ENCODE data around the gene GNA12. TPM values are rescaled to one million over a fixed set of nuclear protein-coding genes. Genes with fewer than 3 reads are reported as not detected.
"Not testable (repeated sequence)": the region's sequence is repeated elsewhere in the genome, so short reads cannot be mapped to it uniquely, and the experiment has no call there.

Gene GNA12
- total RNA-seq, 2 experiments from 2014 or later: 19.1 to 21.4 TPM

DNA sequence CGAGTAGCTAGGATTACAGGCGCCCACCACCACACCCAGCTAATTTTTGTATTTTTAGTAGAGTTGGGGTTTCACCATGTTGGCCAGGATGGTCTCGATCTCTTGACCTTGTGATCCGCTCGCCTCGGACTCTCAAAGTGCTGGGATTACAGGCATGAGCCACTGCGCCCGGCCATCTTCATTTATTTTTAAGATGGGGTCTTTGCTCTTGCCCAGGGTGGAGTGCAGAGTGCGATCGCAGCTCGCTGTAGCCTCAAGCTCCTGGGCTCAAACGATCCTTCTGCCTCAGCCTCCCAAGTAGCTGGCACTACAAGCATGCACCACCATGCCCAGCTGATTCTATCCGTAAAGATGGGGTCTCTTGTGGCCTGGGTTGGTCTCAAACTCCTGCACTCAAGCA, 116.9 kb downstream of the GNA12 start:
- POLR2A ChIA-PET: not testable (repeated sequence)
- CTCF ChIA-PET: interaction anchor here (1.6 kb wide), 1 partner anchor 18 kb away, joined by 5 read pairs; no protein-coding TSS in a partner anchor

DNA sequence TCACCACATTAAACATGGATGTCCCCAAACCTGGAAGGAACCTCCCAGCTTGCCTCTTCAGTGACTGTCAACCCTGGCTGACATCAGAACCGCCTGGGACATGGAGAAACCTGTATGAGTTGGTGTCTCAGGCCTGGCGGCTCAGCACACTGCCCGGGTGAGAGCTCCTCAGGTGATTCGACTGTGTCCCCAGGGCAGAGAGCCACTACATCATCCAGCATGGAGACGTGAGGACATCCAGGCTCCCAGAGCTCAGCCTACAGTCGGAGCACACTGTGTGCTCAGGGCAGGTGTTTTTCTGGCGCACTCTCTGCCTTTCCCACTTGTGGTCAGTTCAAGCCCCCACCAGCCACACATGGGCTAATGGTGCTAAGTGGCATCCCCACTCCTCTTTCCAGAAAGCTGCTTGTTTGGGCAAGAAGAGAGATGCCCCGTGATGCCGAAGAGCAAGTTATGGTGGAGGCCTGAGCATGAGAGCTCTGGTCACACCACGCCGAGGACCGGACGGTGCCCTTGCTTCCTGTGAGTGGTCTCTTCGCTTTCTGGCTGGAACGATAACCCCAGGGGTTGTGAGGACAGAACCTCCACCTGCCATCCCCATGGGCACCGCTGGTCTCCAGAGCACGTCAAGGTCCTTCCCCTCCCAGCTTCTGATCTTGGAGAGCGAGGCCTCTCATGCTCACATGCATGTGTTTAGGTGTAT, 117.6 kb downstream of the GNA12 start:
- ChIA-PET POLR2A (no interaction called here), CTCF (no interaction called here)

DNA sequence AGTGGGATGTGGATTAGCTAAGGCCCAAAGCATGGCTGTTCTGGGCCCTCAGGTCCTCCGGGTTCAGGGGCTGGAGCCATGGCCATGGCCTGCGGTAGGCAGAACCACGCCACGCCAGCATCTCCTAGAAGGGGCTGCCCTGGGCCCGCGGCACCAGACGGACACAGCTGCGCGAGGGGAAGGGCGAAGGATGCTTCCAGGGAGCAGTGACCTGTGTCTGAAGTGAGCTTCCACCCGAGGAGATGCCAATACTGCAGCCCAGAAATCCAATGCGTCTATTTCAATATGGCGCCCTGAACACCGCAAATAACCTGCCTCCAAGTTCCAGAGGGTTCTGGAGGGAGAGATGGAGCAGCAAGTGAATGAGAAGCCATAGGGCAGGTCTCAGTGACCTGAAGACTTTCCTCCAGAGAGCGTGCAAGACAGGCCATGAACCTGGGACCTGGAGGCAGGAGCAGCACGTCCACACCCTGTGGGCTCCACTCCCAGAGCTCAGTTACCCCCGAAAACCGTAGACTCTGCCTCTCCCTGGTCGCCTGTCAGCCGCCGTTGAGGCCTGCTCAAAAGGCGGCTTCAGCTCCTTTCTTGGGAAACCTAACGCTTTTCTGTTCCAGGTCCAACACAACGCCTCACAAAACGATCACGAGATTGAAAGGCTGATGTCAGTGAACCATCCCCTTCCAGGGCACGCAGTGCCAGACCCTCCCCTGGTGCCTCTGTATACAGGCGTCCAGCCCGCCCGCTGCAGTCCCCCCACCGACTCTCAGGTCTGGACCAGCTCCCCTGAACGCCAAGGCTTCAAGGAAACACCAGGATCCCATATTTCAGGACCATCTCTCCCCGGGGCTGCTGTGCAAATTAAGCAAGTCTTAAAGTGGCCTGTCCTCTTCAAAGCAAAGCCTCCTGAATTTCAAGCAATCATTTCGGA, 118.7 kb downstream of the GNA12 start:
- ChIA-PET CTCF (no interaction called here), POLR2A (no interaction called here)

DNA sequence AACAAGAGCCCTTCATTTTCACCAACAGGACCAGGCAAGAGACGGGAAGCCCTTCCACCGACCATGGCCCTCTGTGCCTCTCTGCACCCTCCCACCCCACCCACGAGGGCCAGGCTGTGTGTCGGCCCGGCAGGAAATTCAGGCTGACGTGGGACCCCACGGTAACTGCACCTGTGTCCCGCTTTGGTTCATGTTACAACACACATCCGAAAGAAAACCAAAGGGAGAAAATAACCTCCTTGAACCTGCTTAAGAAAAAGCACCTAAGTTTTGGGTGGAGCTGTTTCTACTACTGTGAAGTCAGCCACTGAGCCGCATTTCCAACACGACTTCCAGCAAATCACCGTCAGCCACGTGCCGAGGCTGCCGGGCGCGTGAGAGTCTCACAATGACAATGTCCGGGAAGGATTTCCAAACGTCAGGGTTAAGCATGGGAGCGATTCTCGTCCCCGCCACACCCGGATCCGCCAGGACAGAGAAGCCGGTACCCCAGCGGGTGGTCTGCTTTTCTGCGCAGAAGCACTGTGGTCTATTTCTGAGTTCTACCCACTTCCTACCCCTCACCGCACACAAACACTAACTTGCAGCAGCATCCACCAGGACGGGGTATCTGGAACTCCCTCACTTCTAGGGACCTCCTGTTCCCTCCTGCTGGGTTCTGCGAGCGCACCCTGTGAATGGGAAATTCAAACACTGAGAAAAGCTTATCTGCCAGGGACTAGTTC, 119.5 kb downstream of the GNA12 start:
- ChIA-PET POLR2A (no interaction called here), CTCF (interaction anchor here (2.0 kb wide), 1 partner anchor 15 kb away, joined by 8 read pairs; no protein-coding TSS in a partner anchor)

DNA sequence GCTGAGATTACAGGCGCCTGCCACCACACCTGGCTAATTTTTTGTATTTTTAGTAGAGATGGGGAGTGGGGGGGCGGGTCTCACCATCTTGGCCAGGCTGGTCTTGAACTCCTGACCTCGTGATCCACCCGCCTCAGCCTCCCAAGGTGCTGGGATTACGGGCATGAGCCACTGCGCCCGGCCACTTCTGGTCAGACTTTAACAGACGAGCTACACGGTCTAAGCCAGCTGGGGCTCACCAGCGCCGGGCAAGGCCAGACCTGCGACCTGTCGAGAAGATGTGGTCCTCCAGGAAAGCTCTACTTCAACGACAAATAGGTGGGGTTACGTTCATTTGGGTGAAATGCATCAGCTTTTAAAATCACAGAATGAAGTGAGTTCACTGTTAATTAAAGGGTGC, 120.1 kb downstream of the GNA12 start:
- POLR2A ChIA-PET: interaction anchor here (0.5 kb wide), 1 partner anchor 13 kb away, joined by 3 read pairs; no protein-coding TSS in a partner anchor
- CTCF ChIA-PET: interaction anchor here (2.0 kb wide), 1 partner anchor 14 kb away, joined by 8 read pairs; no protein-coding TSS in a partner anchor

DNA sequence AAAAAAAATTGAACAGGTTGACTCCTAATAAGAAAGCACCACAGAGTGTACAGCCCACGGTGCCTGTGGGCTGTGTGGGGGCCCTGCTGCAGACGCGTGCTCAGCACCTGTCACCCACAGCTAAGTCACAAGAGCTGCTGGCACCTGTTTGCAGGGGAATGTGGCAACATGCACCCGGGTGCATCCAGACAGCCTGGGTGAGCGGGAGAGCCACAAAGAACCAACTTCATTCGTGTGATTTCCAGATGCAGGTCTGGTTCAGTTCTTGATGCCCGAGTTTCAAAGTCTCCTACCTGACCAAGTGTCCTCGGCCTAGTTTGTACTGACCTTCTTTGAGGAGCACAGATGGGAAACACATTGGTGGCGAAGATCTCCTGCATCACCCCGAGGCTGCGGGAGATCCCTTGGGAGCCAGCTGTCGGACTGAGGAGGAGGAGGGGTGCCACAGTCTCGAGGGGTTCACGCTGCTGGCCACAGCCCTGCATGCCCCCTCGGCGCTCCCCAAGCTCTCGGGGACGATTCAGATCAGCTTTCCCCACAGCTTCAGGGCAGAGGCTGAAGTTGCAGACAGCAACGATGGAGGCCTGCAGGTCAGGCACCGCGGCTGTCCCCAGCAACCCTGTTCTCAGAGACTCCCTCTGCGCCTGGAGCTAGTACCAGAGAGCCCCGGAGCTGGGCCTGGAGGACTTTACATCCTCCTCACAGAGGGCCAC, 120.8 kb downstream of the GNA12 start:
- CTCF ChIA-PET: interaction anchor here (2.0 kb wide), 1 partner anchor 13 kb away, joined by 8 read pairs; no protein-coding TSS in a partner anchor
- POLR2A ChIA-PET: interaction anchor here (0.5 kb wide), 1 partner anchor 14 kb away, joined by 3 read pairs; no protein-coding TSS in a partner anchor

DNA sequence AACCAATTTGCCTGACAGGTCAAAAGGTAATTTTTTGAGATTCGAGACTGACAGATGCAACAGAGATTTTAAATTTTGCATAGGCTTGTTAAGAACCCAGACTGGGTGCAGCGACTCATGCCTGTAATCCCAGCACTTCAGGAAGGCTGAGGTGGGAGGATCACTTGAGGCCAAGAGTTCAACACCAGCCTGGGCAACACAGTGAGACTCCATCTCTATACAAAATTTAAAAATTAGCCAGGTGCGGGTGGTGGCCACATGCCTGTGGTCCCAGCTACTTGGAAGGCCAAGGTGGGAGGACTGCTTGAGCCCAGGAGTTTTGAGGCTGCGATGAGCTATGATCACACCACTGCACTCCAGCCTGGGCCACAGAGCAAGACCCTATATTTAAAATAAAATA, 121.5 kb downstream of the GNA12 start:
- POLR2A ChIA-PET: no interaction called here
- CTCF ChIA-PET: interaction anchor here (2.0 to 5.7 kb wide), 2 partner anchors 13 kb away, joined by 8 to 51 read pairs; no protein-coding TSS in a partner anchor

DNA sequence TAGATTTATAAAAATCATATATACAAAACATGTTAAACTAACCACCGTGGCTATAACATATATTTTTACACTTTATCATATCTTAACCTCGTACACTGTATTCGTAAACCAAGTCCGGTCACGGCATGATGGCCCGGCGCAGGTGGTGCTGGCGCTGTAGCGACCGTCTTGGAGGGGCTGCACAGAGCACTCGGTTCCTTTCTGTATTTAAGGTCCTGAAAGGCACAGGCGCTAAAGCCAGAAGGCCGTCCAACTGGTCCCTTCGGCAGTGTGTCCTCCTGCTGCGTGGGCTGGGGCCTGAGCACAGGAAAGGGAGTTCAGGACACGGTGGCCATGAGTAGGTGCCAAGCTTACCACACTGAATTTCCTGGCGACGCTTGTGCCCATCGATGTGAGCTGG, 122.3 kb downstream of the GNA12 start:
- POLR2A ChIA-PET: no interaction called here
- CTCF ChIA-PET: interaction anchor here (1.3 to 5.7 kb wide), 2 partner anchors 13 to 19 kb away, joined by 3 to 51 read pairs; no protein-coding TSS in a partner anchor

DNA sequence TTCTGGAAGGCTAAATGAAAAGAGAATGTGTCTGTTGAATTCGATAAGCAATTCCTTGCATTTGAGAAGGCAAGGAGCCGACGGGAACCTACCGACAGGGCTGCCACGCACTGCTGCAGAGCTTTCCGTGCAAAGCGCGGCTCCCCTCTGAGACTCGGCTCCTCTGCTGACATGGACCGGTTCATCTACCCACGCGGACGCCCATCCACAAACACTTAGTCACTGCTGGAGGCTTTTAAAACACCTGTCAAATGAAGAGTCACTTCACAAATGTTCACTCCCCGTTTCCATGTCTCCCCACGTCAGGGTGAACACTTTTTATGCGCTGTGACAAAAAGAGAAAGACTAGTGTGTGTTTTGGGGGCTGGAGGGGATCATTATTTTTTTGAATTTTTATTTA, 124.1 kb downstream of the GNA12 start:
- POLR2A ChIA-PET: interaction anchor here (0.6 to 2.0 kb wide), 2 partner anchors 10 to 137 kb away, joined by 5 to 8 read pairs; no protein-coding TSS in a partner anchor

DNA sequence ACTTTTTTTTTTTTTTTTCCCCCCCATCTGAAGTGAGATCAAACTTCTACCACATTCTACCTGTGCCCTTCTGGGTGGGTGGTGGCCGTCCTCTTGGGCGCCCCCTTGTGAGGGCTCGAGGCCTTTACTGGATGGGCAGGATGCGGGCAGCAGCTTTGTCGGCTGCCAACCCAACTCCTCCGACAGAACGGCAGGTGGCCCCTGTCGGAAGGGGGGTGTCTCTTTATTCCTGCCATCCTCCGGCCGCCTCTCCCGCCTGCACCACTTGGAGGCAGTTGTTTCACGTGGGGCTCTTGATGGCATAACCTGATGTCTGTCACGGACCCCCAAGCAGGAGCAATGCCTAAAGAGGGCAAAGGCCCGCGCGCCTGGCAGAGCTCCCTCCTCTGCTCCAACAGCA, 125.1 kb downstream of the GNA12 start:
- ChIA-PET POLR2A (interaction anchor here (0.6 to 2.0 kb wide), 3 partner anchors 9 to 489 kb away, joined by 3 to 8 read pairs (median 4); no protein-coding TSS in a partner anchor), CTCF (interaction anchor here (0.7 to 5.7 kb wide), 13 partner anchors 10 to 469 kb away, joined by 3 to 51 read pairs (median 3); no protein-coding TSS in a partner anchor)

More for the DNA sequence above, 124.1 kb downstream of the GNA12 start:
- CTCF ChIA-PET: interaction anchor here (0.8 to 5.7 kb wide), 6 partner anchors 11 to 39 kb away, joined by 3 to 51 read pairs (median 4); no protein-coding TSS in a partner anchor

DNA sequence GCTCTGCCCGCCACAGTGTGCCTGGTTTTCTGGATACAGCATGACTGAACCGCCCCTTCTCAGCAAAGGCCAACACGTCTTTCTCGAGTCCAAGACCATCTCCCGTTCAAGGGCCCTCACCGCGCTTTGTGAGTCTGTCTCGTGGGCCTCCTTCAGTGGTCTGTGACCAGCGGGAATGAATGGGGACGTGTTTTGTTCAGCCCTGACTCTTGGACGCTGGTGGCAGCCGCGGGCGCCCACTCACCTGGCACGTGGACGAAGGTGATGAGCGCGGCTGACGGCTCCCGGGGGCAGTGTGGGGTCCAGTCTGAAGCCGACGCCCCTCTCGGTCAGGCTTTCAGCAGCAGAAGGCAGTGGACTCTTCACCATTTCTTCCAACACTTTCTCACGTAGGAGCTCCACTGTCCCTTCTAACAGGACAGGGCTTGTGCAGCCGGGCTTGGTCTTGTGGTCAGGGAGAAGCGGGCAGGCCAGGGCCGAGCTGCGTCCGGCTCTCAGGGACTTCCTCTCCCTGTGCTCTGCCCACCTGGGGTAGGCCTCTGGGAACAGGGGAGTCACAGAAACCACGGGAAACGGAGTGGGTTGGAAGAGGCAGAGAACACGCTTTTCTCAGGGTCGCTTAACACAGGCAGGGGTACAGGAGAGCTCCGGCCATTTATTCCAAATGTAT, 125.7 kb downstream of the GNA12 start:
- ChIA-PET POLR2A (interaction anchor here (0.5 to 0.6 kb wide), 2 partner anchors 371 to 490 kb away, joined by 3 read pairs; no protein-coding TSS in a partner anchor), CTCF (interaction anchor here (0.7 to 5.7 kb wide), 10 partner anchors 9 to 468 kb away, joined by 3 to 51 read pairs (median 4); no protein-coding TSS in a partner anchor)

DNA sequence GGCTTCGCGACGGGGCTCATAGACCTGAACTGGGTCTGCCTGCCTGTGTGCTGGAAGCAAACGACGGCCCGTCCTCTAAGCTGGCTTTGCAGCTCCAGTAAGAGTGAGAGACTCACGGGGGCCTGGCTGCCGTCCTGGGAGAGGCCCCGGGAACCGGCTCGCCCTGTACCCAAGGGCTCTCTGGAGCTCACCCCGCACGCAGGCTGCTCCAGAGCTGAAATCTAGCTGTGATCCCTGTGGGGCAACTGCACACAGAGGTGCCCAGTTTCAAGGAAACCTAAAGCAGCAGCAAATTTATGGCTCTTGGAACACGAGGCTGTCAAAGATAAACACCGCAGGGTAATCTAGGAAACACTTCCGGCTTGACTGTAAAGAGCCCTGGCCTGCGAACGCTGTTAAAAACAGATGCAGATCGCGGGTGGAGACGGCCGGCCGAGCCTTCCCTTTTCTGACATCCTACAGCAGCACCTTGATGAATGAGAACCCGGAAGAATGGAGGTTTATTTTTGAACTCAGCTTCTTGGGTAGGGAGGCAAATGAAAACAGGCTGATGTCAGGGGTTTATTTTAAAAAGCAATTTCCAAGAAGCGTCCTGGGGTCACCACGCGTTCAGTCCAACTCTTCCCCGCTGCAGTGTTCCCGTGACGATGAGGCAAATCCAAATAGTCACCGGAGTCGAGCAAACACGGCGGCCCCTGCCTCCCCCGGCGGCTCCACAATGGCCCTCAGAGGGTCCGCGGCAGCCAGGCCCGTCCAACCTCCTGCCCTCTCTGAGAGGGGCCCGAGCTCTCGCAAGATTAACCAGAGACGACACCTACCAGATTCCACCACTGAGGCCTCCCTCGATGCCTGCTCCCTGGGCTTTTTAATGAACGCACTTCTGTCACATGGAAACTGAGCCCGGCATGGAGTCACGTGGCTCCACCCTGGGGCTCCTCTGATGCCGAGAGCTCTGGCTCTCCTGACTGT, 126.5 kb downstream of the GNA12 start:
- POLR2A ChIA-PET: interaction anchor here (0.5 kb wide), 1 partner anchor 372 kb away, joined by 3 read pairs; no protein-coding TSS in a partner anchor
- CTCF ChIA-PET: interaction anchor here (2.4 to 5.7 kb wide), 3 partner anchors 8 to 46 kb away, joined by 9 to 51 read pairs (median 11); no protein-coding TSS in a partner anchor

DNA sequence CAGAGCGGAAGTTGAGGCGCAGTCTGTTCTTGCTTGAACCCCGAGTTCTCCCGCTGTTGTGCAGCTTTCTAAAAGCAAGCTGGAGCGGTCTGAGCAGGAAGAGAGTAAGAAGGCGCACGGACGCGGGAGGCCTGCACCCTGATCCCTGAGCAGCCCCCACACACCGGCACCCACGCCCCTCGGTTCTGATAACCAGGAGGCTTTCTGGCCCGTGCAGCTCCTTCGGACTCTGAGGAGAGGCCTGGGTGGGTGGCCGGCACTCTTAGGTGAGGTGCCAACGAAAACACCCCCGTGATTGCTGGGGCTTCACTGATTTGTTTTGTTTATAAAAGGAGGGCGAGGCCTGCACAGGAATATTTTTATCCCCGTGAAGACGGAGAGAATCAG, 127.2 kb downstream of the GNA12 start:
- POLR2A ChIA-PET: no interaction called here

DNA sequence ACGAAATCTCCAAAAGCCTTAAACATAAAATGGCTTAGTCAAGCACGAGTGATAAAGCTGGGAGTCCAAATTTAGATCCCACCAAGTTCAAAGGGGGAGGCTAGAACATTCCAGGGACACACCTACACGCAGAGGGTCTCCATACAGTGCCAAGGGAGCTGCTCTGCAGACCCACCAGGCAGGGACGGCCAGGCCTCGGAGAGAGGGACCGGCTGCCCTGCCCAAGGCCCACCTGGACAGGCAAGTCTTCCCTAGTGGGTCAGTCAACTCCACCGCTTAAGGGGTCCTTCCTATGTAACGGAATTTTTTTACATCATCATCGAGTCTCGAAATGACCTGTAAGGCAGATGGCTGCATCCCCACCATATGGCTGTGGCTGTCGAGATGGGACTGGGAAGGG, 127.6 kb downstream of the GNA12 start:
- ChIA-PET CTCF (interaction anchor here (0.8 to 5.7 kb wide), 5 partner anchors 7 to 149 kb away, joined by 3 to 51 read pairs (median 4); no protein-coding TSS in a partner anchor), POLR2A (no interaction called here)

More for the DNA sequence above, 127.2 kb downstream of the GNA12 start:
- CTCF ChIA-PET: interaction anchor here (1.0 to 5.7 kb wide), 4 partner anchors 8 to 149 kb away, joined by 3 to 51 read pairs (median 6); no protein-coding TSS in a partner anchor

DNA sequence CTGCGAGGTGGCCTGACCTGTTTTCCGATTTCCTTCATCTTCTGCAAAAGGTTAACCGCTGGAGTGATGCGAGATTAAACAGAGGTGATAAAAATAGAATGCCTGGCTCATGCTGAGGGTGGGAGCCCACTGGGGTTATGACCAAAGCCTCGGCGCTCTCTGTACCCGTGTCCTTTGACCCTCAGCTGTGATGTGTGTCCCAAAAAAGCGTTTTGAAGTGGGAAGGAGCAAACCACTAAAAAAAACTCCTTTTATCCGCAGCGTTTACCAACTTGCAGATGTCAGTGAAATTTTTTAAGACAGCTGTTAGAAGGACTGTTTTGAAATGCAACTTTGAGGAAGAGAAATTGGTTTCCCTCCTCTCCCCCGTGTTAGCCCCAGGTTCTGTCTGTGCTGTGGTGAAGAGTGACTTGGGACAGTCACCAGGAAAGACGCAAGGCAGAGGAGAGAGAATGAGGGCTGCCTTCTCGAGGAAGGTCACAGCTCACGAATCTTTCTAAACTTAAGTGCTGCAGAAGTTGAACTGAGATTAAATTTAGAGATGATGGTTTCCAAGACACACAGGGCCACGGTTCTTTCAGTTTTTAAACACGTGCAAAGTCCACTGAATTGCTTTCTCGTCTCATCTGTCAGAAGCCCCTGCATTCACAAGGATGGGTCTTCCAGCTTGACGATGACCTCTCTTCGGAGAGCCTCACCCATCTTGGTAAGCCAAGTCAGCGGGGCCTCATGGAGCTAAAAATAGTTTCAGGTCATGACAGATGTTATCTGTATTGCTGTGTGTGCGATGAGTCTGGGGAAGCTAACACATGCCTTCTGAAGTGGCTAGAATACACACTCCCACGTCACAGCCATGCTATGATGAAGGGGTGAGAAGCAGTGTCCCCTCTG, 128.5 kb downstream of the GNA12 start:
- ChIA-PET CTCF (interaction anchor here (0.8 to 3.3 kb wide), 5 partner anchors 42 to 150 kb away, joined by 3 to 9 read pairs (median 4); no protein-coding TSS in a partner anchor), POLR2A (interaction anchor here (0.5 kb wide), 1 partner anchor 203 kb away, joined by 5 read pairs; no protein-coding TSS in a partner anchor)
